C4-2B (cell line): Measurements from ENCODE around the gene RPS16.

Experiments used
- H3K27ac ChIP-seq: fragments of 450-650 bp; 2 replicates; pipeline ENCODE4 v1.5.1; 2017
- ZFX ChIP-seq: fragments of 450-650 bp; IDR thresholded peaks from 2 replicates; pipeline ENCODE4 v1.6.1; 2017
- TF ChIP-seq, protein P1 (sequence below): fragments of 450-650 bp; conservative IDR thresholded peaks from 2 replicates; pipeline ENCODE4 v1.5.1; 2017; ENCODE audit warnings: mild to moderate bottlenecking

Gene RPS16

GRCh38 chr19:39425744-39426143, 10.0 kb downstream of the RPS16 start:
- H3K27ac ChIP-seq, result no peak overlapping the region
- no peak for TF ChIP-seq ZFX
- TF ChIP-seq, protein P1, sequence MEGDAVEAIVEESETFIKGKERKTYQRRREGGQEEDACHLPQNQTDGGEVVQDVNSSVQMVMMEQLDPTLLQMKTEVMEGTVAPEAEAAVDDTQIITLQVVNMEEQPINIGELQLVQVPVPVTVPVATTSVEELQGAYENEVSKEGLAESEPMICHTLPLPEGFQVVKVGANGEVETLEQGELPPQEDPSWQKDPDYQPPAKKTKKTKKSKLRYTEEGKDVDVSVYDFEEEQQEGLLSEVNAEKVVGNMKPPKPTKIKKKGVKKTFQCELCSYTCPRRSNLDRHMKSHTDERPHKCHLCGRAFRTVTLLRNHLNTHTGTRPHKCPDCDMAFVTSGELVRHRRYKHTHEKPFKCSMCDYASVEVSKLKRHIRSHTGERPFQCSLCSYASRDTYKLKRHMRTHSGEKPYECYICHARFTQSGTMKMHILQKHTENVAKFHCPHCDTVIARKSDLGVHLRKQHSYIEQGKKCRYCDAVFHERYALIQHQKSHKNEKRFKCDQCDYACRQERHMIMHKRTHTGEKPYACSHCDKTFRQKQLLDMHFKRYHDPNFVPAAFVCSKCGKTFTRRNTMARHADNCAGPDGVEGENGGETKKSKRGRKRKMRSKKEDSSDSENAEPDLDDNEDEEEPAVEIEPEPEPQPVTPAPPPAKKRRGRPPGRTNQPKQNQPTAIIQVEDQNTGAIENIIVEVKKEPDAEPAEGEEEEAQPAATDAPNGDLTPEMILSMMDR, result no peak

GRCh38 chr19:39424934-39425333, 10.8 kb downstream of the RPS16 start:
- TF ChIP-seq ZFX, result no peak
- TF ChIP-seq, protein P1, result no peak
- no peak overlapping the region for H3K27ac ChIP-seq

GRCh38 chr19:39423258-39424086, 12.3 kb downstream of the RPS16 start:
- TF ChIP-seq, protein P1, result no peak
- TF ChIP-seq ZFX, result no peak
- no peak overlapping the region for H3K27ac ChIP-seq

GRCh38 chr19:39422020-39422419, 13.7 kb downstream of the RPS16 start:
- no peak for TF ChIP-seq ZFX
- TF ChIP-seq, protein P1, result no peak
- no peak overlapping the region for H3K27ac ChIP-seq

GRCh38 chr19:39420769-39421168, 15.0 kb downstream of the RPS16 start:
- TF ChIP-seq, protein P1, result no peak

GRCh38 chr19:39419003-39419402, 16.7 kb downstream of the RPS16 start:
- H3K27ac ChIP-seq, result no peak overlapping the region
- TF ChIP-seq, protein P1, result no peak
- no peak for TF ChIP-seq ZFX

More at GRCh38 chr19:39420769-39421168, 15.0 kb downstream of the RPS16 start:
- no peak overlapping the region for H3K27ac ChIP-seq

GRCh38 chr19:39417463-39418181, 18.1 kb downstream of the RPS16 start:
- H3K27ac ChIP-seq, result no peak overlapping the region
- TF ChIP-seq ZFX, result no peak
- TF ChIP-seq, protein P1, result no peak
